HG03045 (cell line): ENCODE results near the gene HYLS1.

Experiments
- ATAC-seq: cut with Tn5 transposase; IDR thresholded peaks from one replicate; pipeline ENCODE4 v1.9.1; 2021; ENCODE audit warnings: mild to moderate bottlenecking, moderate library complexity; ENCODE audit not compliant: unreplicated experiment

The HYLS1 gene

GRCh38 chr11:125948278-125949051 is 61.0 kb downstream of the HYLS1 start:
- no peak for ATAC-seq

DNA sequence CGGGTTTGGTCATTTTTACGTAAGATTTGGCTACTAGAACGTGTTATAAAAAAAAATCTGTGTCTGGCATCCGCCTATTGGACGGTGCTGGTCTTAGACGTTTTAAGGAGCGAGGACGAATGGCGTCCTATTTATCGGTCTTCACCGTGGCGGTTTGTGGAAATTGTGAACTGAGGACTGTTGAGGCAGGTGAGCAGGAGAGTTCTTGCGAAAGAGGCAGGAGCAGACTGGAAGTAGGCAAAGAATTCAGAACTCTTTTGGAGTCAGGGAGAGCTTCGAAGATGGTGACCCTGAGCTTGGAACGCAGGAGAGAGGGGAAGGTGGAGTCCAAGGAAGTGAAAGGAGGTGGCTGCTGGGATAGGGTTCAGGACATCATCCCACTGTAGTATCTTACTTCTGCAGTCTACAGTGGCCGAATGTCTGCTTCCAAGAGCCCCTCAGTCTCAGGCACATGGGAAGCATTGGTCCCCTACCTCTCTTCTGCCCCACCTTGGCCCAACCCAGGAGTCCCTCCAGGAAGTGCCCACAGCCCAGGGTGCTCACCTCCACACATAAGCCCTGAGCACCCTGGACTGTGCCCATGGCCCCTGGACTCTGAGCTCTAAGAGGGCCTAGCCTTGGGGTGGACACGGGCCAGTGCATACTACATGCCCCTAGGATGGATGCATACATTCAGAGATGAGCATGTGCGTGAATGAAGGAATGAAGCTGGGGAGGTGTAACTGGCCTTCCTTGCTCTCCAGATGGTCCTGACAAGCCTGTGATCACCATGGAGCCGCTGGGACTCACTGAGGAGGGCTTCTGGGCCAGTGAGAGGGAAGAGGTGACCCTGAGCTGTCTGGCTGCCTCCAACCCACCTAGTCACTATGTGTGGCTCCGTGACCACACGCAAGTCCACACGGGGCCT is 62.1 kb downstream of the HYLS1 start:
- ATAC-seq = no peak

- no peak for ATAC-seq
Measured at GRCh38 chr11:125950178-125950490, 62.7 kb downstream of the HYLS1 start.
